ENCODE measurements around the gene RSRC1.
"Not testable (repeated sequence)": the region's sequence is repeated elsewhere in the genome, so short reads cannot be mapped to it uniquely, and the experiment has no call there.

The RSRC1 gene

GRCh38 chr3:158109804-158110657 is at the start of gene RSRC1:
Gene RSRC1, plus strand, starts transcription at chr3:158110089. Its CDS starts 12,016 bp downstream, at chr3:158122105.
- peak; percentile 94 for DNase-seq

GRCh38 chr3:158065574-158065973 is 44.3 kb upstream of the RSRC1 start:
- DNase-seq = not testable (repeated sequence)

GRCh38 chr3:158072790-158073189 is 37.1 kb upstream of the RSRC1 start:
- no peak for DNase-seq

- no peak for DNase-seq
Measured at GRCh38 chr3:158074591-158074990, 35.3 kb upstream of the RSRC1 start.

- DNase-seq = no peak
Measured at GRCh38 chr3:158079599-158079998, 30.3 kb upstream of the RSRC1 start.

GRCh38 chr3:158084651-158085050 is 25.2 kb upstream of the RSRC1 start:
- no peak for DNase-seq

- DNase-seq = no peak
Measured at GRCh38 chr3:158085358-158085757, 24.5 kb upstream of the RSRC1 start.

- DNase-seq = no peak
Measured at GRCh38 chr3:158085931-158086330, 24.0 kb upstream of the RSRC1 start.

- no peak for DNase-seq
Measured at GRCh38 chr3:158086361-158086760, 23.5 kb upstream of the RSRC1 start.

GRCh38 chr3:158086776-158087175 is 23.1 kb upstream of the RSRC1 start:
- DNase-seq = no peak

- no peak for DNase-seq
Measured at GRCh38 chr3:158091531-158091930, 18.4 kb upstream of the RSRC1 start.

- DNase-seq = no peak
Measured at GRCh38 chr3:158093526-158093925, 16.4 kb upstream of the RSRC1 start.

GRCh38 chr3:158094235-158095110 is 15.4 kb upstream of the RSRC1 start:
- DNase-seq = no peak

GRCh38 chr3:158095111-158095813 is 14.6 kb upstream of the RSRC1 start:
- no peak for DNase-seq

GRCh38 chr3:158095814-158096704 is 13.8 kb upstream of the RSRC1 start:
- no peak for DNase-seq

- no peak for DNase-seq
Measured at GRCh38 chr3:158097081-158097592, 12.8 kb upstream of the RSRC1 start.

GRCh38 chr3:158097593-158098308 is 12.1 kb upstream of the RSRC1 start:
- peak; percentile 93 for DNase-seq

- DNase-seq = no peak
Measured at GRCh38 chr3:158098309-158098639, 11.6 kb upstream of the RSRC1 start.

GRCh38 chr3:158098834-158099424 is 11.0 kb upstream of the RSRC1 start:
- DNase-seq = no peak

GRCh38 chr3:158100681-158101080 is 9.2 kb upstream of the RSRC1 start:
- DNase-seq = no peak

Data from COR-L47 (cell line).